Epidermal melanocyte (primary cell): ENCODE results near the gene ITGA6.
A peak's percentile ranks its signal among the peaks of the same experiment; 100 is the strongest.

Experiments used
- DNase-seq: peaks from one replicate; pipeline ENCODE4 v3.0.0; 2011; ENCODE audit warnings: low spot score; ENCODE audit not compliant: insufficient read length

Gene ITGA6

DNA sequence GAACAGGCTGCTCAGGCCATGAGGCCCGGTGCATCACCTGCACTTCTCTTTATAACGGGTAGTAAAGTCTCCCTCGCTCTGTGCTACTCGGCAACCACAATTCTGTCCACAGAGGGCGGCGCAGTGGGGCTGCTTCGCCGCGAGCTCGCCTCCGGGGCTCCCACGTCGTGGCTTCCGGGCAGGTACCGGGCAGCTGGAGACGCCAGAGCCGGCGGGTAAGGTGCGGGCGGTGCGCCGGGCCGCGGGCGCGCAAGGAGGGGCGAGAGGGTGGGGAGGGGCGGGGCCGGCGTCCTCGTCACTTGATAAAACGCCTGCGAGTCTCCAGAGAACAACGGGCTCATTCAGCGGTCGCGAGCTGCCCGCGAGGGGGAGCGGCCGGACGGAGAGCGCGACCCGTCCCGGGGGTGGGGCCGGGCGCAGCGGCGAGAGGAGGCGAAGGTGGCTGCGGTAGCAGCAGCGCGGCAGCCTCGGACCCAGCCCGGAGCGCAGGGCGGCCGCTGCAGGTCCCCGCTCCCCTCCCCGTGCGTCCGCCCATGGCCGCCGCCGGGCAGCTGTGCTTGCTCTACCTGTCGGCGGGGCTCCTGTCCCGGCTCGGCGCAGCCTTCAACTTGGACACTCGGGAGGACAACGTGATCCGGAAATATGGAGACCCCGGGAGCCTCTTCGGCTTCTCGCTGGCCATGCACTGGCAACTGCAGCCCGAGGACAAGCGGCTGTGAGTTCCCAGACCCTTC is at the start of gene ITGA6:
TSS of gene ITGA6 (plus strand) at position 331 of the 734 bp plus-strand sequence.
- DNase-seq: peak; percentile 59

DNA sequence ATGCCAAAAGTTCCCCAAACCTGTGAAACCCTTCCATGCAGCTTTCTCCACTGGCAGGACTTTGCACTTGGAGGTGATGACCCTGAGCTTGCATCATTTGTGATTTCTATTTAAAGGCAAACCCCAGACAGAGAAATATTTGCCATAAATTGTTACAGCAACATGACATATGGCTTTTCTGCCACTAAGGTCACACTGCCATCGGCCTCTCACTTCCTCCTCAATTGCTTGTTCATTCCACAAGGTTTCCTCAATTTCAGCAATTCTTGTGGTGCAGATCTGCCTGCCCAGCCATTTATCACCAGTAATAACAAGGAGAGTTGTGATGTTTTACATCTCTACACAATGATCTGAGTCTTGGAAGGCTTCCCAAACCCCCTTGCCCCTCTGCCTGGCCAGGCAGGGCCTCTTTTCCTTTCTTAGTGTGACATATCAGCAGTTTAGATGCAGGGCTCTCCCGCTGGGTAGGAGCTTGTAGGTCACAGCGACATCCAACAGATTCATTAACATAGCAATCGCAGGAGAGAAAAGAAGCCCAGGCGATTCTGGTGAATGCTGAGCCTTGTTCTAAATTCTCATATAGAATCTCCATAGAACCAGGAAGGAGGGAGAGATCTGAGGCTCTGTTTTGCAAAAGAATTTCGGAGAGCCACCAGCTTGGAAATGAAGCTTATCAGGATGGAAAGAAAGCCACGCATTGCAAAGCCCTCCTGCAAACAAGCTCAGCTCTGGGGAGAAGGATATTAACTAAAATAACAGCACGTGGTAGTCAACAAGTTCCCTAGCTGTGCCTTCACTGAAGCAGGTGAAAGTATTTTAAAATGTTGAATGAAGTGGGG is 46.7 kb upstream of the ITGA6 start:
- DNase-seq: no peak

DNA sequence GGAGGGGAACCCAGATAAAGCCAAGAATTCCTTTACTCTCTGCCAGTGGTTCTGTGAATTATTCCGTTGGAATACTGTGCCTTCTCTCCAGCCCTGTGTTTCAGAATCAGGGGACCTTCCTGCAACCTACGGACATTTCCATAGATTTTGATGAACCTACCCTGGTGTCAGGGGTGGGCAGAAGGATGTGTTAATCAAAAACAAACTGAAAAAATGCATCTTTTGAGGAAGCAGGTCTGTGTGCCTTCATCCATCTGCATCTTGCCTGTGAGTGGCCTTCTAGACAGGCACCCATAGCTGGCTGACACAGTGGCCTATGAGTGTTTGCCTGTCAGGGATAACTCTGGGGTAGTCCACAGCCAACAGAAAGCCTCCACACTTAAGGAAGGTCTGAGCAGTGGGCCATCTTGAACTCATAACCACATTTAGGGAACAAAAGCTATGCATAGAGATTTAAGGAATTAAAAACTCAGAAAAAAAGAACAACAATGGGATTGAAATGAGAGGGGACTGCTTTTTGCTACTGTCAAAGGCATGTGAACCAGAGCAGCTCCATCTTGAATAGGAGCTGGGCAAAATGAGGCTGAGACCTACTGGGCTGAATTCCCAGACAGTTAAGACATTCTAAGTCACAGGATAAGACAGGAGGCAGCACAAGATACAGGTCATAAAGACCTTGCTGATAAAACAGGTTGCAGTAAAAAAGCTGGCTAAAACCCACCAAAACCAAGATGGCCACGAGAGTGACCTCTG is 45.9 kb upstream of the ITGA6 start:
- no peak for DNase-seq

DNA sequence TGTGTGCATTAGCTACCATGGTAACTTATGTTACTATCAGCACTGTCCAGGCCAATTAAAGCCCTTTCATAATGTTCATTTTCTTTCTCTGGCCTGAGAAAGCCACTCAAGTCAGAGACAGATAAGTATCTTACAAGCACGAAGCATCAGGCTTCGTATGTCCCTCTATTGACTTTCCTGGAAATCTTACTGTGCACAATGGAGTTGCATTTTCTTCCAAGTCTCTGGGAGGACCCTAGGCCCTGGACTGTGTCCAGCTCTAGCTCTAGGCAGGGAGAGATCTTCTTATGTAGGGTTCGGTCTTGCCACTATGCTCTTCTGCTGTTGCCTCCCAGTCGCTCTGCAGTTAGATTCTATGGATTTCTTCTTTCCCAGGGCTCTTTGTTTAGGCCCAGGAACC is 40.0 kb upstream of the ITGA6 start:
- DNase-seq: no peak

DNA sequence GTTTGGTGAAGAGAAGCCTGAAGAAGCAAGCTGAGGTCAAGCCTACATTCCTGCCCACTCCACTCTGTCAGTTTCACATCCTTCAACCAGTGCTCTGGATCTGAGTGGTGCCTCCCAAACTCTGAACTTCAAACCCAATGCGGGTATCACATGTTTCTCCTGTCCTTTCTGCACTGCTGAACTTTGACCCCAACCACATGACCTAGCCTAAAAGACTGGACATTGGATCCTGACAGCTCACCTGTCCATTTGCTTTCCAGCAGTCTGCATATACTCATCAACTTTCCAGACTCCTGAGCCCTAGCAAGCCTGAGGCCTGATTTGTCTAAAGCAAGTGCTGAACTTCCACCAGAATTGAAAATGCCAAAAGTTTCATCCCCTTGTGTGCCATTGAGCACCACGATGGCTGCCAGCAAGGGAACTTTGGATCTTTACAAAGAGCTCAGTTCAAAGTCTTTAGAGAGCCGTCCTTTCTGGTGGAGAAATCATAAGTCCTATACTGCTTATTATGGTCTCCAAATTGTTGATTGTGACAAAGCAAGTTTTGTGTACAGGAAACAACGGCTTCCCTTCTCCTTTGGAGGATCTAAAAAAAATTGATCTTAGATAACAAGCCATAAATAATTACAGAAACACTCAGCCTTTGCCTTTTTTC is 37.6 kb upstream of the ITGA6 start:
- DNase-seq: no peak

DNA sequence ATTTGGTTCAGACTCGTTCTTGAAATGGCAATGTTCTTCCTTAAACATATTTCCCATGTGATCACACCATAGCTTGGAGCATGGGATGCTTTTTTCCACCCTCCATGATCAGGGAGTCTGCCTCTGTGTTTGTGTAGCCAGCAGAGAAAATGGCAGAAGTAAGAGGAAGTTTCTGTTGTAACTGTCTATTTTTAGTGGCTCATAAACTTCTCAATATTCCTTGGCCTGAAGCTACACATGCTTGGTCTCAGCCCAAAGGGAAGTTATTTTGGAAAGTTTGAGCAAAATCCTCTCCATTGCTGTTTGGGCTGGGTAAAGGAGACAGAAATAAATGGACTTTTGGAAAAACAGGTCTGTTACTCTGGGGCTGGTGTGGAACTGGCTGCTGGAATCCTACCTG is 33.4 kb upstream of the ITGA6 start:
- DNase-seq: no peak

DNA sequence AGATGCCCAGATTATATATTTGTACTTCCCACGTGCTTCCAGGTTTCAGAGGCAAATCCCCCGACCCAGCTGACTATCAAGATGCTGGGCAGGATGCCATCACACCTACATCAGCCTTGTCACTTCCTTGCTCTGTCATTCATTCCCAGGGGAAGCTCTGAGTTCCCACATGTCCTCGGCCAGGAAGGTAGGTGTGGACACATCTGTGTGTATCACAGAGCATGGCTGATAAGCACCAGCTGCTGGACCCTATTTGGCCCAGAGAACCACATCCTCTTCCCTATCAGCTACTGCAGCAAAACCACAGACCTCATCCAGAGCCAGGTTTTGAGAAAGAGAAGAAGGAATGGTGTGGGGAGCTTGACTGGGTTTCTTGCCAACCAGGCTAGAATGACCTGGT is 31.9 kb upstream of the ITGA6 start:
- no peak for DNase-seq

DNA sequence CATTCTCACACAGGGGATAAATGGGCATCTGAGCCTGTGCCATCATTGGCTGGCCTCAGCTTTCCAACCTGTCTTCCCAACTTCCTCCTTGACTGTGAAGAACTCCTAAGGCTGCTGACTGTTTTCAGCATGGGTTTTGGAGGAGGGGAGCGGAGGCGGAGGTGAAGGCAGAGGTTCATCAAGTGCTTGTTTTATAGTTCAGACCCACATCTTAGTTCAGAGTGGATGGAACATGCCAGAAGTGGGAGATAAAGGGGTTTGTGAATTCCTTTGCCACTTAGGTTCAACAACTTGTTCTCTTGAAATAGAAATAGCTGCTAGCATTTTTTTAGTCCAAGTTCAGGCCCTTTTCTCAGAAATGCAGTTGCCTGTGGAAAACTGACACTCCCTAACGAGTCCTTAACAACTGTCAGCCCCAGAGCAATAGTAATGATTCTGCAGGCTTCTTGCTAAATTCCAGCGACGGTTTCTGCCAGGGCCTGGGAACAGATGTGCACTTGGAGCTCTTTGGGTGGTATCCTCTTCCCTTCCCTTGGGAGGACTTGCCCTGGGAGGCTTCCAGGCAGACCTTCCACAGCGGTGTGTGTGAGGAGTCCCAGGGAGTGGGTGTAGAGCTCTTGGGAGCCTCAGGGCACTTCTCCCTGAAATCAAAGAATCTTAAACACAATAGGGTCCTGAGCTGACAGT is 30.1 kb upstream of the ITGA6 start:
- DNase-seq: no peak

DNA sequence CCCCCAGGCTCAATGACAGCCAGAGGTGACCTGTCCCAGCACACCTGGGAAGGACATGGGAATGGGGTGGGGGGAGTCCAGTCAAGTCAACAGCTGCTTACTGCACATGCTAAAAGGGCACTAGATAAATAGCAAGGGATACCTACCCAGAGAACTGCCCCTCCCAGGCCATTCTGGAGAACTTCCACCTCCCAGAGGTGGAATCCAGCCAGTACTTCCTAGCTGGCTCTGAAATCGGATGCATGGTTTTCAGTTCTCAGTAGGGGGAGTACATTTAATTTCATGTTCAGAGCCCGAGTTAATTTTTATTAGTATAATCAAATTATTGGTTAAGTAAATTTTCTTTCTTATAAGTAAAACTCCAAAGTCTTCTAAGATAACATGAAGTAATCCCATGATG is 28.9 kb upstream of the ITGA6 start:
- no peak for DNase-seq

DNA sequence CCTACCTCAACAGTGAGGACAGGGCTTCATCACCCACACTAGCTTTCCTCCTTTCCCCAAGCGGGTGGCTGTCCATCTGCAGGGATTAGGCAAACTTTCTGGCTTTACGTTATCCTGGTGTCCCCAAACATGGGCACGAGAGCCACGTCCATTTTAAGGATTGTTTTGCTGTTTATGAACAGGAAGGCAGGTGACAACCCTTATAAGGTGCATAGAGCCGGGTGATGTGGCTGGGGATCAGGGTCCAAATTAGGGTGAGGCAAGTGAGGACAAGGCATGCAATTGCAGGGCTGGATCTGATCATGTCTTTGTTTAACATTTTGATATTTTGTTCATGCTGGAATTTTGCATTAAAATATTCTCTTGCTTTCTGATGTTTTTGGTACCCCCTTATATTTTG is 27.6 kb upstream of the ITGA6 start:
- DNase-seq: no peak

DNA sequence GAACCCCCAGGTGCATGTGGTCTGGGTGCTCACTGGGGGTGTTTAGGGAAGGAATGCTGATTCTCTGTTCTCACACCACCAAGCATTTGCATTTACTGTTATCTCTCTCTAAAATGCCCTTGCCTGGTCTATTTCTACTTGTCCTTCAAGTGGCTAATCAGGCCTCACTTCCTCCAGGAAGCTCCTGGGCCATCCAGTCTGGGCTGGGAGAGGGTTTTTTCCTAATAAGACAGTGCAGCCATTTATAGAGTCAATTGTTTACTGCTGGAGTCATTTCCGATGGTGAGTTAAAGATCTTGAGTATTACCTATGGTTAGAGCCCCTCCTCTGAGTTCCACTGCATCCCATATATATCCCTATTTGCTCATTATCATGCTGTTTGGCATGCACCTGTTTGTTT is 25.2 kb upstream of the ITGA6 start:
- no peak for DNase-seq

DNA sequence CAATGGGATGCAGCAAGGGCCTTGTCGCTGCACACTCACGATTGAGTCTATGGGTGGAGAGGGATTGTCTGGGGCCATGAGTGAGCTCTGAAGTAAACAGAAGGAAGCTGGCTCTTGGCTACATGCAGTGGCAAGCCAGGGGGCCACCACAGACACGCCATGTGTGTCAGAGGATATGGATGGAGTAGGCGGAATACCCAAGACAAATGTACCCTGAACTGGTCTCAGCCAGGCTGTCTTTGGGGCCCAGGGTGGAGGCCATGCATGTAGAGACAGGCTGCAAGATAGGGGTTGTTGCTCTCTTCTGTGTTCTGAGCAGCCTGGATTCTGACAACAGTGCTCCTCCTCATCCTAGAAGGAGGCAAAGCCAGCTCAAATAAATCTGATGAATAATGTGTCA is 24.0 kb upstream of the ITGA6 start:
- DNase-seq: no peak

DNA sequence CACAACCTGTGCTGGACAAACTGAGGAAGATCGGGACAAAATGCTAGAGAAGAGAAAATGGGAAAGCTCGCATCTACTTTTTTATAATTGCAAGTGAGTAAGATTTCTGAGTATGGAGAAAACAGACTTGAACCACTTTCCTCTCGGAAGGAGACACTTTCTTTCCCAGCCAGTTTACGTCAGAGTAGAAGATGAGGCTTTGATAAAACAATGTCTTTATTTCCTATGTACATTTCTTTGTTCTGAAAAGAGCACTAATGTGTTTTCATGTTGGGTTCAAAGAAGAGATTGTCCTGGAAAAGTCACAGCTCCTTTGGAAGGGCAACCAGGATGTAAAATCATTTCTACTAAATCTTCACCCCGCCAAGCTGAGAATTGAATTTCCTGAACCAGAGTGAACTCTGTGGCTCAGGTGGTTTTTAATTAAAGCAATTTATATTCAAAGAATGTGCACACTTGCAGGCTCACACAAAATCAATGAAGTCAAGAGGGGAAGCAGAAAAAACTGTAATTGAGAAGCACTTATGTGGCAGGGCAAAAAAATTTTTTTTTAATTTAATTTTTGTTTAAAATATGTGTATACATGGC is 23.4 kb upstream of the ITGA6 start:
- no peak for DNase-seq

DNA sequence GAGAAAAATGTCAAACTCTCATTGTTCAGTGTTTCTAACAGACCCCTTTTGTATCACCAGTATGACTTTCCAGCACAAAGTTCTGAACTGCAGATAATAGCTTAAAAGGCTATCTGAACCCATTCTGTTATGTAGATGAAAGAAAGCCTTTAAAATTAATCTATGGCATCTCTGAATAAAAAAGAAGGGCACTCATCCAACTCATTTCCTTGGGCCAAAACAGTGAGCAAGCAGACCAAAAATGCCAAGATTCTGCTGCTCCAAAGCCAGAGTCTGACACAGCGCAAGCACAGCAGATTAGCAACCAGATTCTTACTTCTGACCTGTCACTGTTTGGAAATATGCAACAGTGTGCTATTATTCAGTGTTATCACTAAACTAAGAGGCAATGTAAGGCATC is 22.6 kb upstream of the ITGA6 start:
- DNase-seq: peak; percentile 45

DNA sequence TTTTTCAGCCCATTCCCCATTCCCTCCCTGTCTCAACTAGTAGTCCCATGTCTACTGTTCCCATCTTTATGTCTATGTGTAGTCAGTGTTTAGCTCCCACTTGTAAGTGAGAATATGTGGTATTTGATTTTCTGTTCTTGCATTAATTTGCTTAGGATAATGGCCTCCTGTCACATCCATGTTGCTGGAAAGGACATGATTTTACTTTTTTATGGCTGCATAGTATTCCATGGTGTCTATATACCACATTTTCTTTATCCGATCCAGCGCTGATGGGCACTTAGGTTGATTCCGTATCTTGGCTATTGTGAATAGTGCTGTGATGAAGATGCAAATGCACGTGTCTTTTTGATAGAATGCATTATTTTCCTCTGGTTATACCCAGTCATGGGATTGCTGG is 21.7 kb upstream of the ITGA6 start:
- DNase-seq: no peak

DNA sequence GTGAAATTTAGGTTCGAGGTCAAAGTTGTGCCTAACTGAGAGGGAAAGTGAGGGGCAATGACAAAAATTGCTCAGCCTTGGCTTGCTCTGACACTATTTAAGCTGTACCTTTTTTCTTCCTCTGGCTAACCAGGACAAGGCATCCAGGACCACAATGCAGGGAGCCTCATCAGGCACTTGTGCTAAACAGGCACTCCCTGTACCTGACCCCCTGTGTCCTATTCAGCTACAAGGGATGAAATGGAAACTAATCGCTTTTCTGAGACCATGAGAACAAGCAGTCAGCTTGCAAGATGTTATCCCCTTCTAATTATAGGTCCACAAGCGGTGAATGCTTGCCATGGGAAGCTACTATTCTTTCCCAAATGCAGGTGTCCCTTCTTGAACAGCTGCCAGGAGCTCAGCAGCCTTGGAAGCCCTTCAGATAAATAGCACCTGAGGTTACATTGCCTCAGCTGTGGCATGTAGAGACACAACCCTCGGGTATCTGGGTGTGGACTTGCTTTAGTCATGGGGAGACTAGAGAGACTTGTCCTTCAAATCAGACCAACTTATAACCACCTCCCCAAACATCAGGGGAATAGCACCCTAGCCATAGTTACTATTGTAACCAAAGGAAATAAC is 19.1 kb upstream of the ITGA6 start:
- no peak for DNase-seq

DNA sequence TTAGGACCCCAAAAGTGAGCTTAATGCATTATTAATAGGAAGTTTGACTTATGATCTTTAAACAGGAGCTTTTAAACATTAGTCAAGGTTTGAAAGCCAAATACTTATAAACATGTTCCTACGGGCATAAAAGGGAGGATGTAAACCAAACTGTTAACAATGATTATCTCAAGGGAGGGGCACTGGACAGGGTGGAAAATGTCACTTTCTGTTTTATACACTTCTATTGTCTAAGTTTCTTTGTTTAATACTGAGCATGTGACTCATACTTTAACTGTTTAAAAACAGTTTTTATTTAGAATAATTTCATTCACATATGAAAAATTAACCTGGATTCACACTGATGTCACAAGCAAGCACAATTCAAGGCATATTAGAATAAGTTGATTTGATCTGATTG is 18.3 kb upstream of the ITGA6 start:
- no peak for DNase-seq

DNA sequence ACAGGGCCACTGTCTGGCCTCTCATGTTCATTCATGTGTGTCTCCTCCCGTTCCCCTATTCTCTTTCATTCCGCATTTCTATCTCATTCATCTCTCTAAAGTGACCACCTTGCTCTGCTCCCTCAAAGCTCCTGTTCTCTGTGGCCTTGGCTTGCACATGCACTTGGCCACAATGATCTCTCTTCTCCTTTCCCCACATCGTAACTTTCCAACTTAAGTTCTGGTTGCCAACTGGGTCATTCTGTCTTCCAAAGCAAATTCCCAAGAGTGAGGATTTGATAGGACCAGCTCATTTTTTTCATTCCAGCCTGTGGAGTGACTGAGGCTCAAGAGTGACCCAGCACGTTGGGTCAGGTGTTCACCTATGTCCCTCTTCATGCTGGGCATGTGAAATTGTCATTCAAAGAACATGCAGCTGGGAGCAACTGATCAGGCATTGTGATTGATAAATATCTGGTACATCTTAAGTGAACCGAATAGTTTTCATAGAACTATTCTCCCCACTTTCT is 14.3 kb upstream of the ITGA6 start:
- DNase-seq: no peak

DNA sequence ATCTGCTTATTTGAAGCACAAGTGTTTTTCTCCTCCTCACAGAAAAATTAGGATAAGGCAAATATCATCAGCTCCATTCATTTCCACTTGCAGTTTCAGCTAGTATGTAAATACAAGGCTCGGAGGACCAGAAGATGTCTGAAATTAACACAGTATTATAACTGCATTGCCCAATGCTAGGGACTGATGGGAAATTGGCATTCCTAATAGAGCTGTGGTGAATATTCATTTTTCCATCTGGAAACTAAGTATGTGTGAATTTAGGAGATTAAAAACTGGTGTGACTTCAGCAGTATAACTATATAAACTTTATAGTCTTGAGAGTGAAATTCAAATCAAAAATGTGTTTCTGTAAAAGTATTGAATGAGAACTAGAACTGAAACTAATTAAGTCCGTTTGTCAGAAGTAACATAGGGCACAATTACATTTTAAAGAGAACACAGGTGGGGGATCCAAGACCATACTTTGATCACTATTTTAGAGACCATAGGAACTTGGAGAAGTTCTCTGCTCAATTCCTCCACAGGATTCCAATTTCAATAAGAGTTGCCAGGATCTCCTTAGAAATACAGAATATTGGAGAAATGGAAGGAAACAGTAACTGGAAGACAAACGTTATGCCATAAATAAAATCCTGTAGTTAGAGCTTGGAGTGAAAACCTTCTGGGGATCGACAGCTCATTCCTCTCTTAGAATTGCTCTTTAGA is 12.1 kb upstream of the ITGA6 start:
- DNase-seq: no peak

DNA sequence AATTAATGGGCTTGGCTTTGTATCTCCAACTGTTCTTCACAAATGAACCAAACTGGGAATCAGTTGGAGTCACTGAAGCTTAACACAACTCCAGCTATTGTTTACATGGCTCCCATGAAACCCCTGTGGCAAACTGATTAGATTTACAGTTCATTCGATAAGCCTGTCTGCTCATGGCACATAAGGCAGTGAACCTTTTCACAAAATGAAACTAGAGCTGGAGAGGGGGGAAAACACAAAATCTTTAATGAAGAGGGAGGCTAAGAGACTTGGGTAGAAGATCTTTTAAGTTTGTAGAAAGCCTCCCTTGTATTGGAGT is 11.6 kb upstream of the ITGA6 start:
- no peak for DNase-seq
